HepG2 (cell line): Measurements from ENCODE around the gene ENC1. TPM values are rescaled to one million over a fixed set of nuclear protein-coding genes. Genes with fewer than 3 reads are reported as not detected.

Experiments used
- ATAC-seq: fragments of 200-7000 bp; cut with Tn5 transposase; 3 replicates; pipeline ENCODE4 v1.9.1; 2020; ENCODE audit warnings: mild to moderate bottlenecking, moderate library complexity
- BruUV-seq: library from RNA; stranded (reverse); fragments of 400-500 nt; replicated peaks from 2 replicates; lab custom pipeline; 2021; lab: Mats Ljungman, UMichigan
- CTCF ChIA-PET: fragments of 300-600 bp; formaldehyde crosslinking; extraction: SDS; loops from one replicate; lab custom pipeline; 2021; ENCODE audit warnings: low total read pairs, inconsistent platforms, low intra/inter-chr PET ratio; lab: Yijun Ruan, JAX
- POLR2A ChIA-PET: fragments of 350-600 bp; sonication (Branson Sonifier 250); formaldehyde crosslinking; loops from one replicate; lab custom pipeline; 2020; ENCODE audit warnings: antibody characterized with exemption, inconsistent platforms; lab: Yijun Ruan, JAX
- DNase-seq: peaks from one replicate; pipeline ENCODE4 v3.0.0-alpha.2; 2015; ENCODE audit warnings: low spot score
- FAIRE-seq: peaks from 3 replicates; lab custom pipeline; 2011; peaks lifted over from hg19 to GRCh38; lab: Jason Lieb, UNC
- H2AFZ ChIP-seq: one replicate; pipeline ENCODE4 v1.6.1; 2011; ENCODE audit warnings: low read length, inconsistent platforms
- H3K27ac ChIP-seq: fragments of 300-600 bp; 3 replicates; pipeline ENCODE4 v1.8.0; 2011; ENCODE audit warnings: mixed run types, mild to moderate bottlenecking, mixed read lengths, low read length, inconsistent platforms; ENCODE audit not compliant: insufficient read depth; ENCODE audit errors: extremely low read length
- H3K27me3 ChIP-seq, 2 experiments: fragments of 200-600 bp in 1 of 2; 2 replicates in 1 of 2; 3 replicates in 1 of 2; pipeline versions ENCODE4 v1.6.0 to v1.8.0; 2011; ENCODE audit warnings: low read length in 2 of 2, mild to moderate bottlenecking in 2 of 2, moderate library complexity in 2 of 2, inconsistent platforms in 1 of 2; ENCODE audit not compliant: insufficient read depth in 2 of 2, control insufficient read depth in 1 of 2
- H3K36me3 ChIP-seq, 2 experiments: fragments of 200-600 bp in 1 of 2; replicated peaks in 1 of 2; 2 replicates in 1 of 2; 3 replicates in 1 of 2; pipeline versions ENCODE4 v1.5.1 to v1.8.0; 2011; ENCODE audit warnings: low read length in 2 of 2, inconsistent platforms in 1 of 2; ENCODE audit not compliant: insufficient read depth in 2 of 2, control insufficient read depth in 1 of 2
- H3K4me1 ChIP-seq: 2 replicates; pipeline ENCODE4 v1.5.1; 2012; ENCODE audit warnings: low read length, inconsistent platforms; ENCODE audit not compliant: insufficient read depth
- H3K4me2 ChIP-seq: 2 replicates; pipeline ENCODE4 v1.6.0; 2011; ENCODE audit warnings: low read depth, low read length, inconsistent platforms
- H3K4me3 ChIP-seq, 3 experiments: fragments of 200-600 bp in 1 of 3; sonication (generic), shearing (Covaris generic) in 1 of 3; replicated peaks in 1 of 3; 2 replicates each; pipeline ENCODE4 v1.5.1; 2011 to 2016; ENCODE audit warnings: low read length in 3 of 3, inconsistent platforms in 2 of 3, low read depth in 2 of 3, mild to moderate bottlenecking in 2 of 3, control low read depth in 1 of 3, mixed read lengths in 1 of 3; ENCODE audit not compliant: insufficient read depth in 1 of 3
- H3K79me2 ChIP-seq: one replicate; pipeline ENCODE4 v1.6.1; 2011; ENCODE audit warnings: low read length, inconsistent platforms; ENCODE audit not compliant: insufficient read depth
- H3K9ac ChIP-seq: 2 replicates; pipeline ENCODE4 v1.6.0; 2011; ENCODE audit warnings: mild to moderate bottlenecking, low read depth, low read length, inconsistent platforms; ENCODE audit not compliant: insufficient read depth
- H3K9me3 ChIP-seq: 2 replicates; pipeline ENCODE4 v1.5.1; 2012; ENCODE audit warnings: mild to moderate bottlenecking, low read length
- H4K20me1 ChIP-seq: 2 replicates; pipeline ENCODE4 v1.6.0; 2011; ENCODE audit warnings: inconsistent platforms, mild to moderate bottlenecking, low read length, moderate library complexity; ENCODE audit not compliant: insufficient read depth
- CTCF ChIP-seq: sonication (generic); formaldehyde crosslinking; IDR thresholded peaks from 2 replicates; pipeline ENCODE4 v1.5.0; 2020; ENCODE audit warnings: mild to moderate bottlenecking, missing genetic modification reagents, moderate library complexity
- HNF1A ChIP-seq, 2 experiments: sonication (generic) in 1 of 2; formaldehyde crosslinking in 1 of 2; IDR thresholded peaks; 2 replicates each; pipeline versions ENCODE4 v1.4.0 to v1.6.1; 2016 to 2020; ENCODE audit warnings: borderline replicate concordance in 1 of 2, low read depth in 1 of 2, mild to moderate bottlenecking in 1 of 2, missing genetic modification reagents in 1 of 2
- SIN3A ChIP-seq: IDR thresholded peaks from 2 replicates; pipeline ENCODE4 v1.6.1; 2011; ENCODE audit warnings: low read depth, mild to moderate bottlenecking, control low read depth, low read length, borderline replicate concordance
- XBP1 ChIP-seq: sonication (generic); formaldehyde crosslinking; IDR thresholded peaks from 2 replicates; pipeline ENCODE4 v1.5.0; 2020; ENCODE audit warnings: missing genetic modification reagents
- ZBTB21 ChIP-seq: sonication (generic); formaldehyde crosslinking; IDR thresholded peaks from 2 replicates; pipeline ENCODE4 v1.4.0; 2020; ENCODE audit warnings: missing genetic modification reagents
- ZFP36L1 ChIP-seq: sonication (generic); formaldehyde crosslinking; IDR thresholded peaks from 2 replicates; pipeline ENCODE4 v1.8.0; 2022; ENCODE audit warnings: mild to moderate bottlenecking, missing genetic modification reagents, moderate library complexity
- ZNF121 ChIP-seq: sonication (generic); formaldehyde crosslinking; IDR thresholded peaks from 2 replicates; pipeline ENCODE4 v1.5.0; 2020; ENCODE audit warnings: mild to moderate bottlenecking, missing genetic modification reagents
- ZNF503 ChIP-seq: sonication (generic); formaldehyde crosslinking; IDR thresholded peaks from 2 replicates; pipeline ENCODE4 v1.4.0; 2020; ENCODE audit warnings: missing genetic modification reagents
- ZNF775 ChIP-seq: sonication (generic); formaldehyde crosslinking; IDR thresholded peaks from 2 replicates; pipeline ENCODE4 v1.4.0; 2020; ENCODE audit warnings: missing genetic modification reagents, mild to moderate bottlenecking, moderate library complexity, borderline replicate concordance
- ZNF788 ChIP-seq: sonication (generic); formaldehyde crosslinking; IDR thresholded peaks from 2 replicates; pipeline ENCODE4 v1.5.0; 2020; ENCODE audit warnings: mild to moderate bottlenecking, missing genetic modification reagents, borderline replicate concordance
- ZSCAN22 ChIP-seq: sonication (generic); formaldehyde crosslinking; IDR thresholded peaks from 2 replicates; pipeline ENCODE4 v1.4.0; 2020; ENCODE audit warnings: mild to moderate bottlenecking, missing genetic modification reagents
- WGBS: methylation state at CpG from one replicate; pipeline ENCODE4 v1.1.6; 2017; ENCODE audit warnings: low lambda C conversion rate; 5-methylcytosine and 5-hydroxymethylcytosine counted together
- in situ Hi-C: cut with HindIII; loops from 2 replicates; pipeline ENCODE4 v1.10.0; 2017; ENCODE audit warnings: low pct_unique_long_range_greater_than_20kb; ENCODE audit not compliant: extremely low pct_ligation_motif_present
- intact Hi-C: fragments of 100-400 bp; cut with micrococcal nuclease; formaldehyde crosslinking; loops from one replicate; pipeline ENCODE4 v1.10.0; 2022; ENCODE audit not compliant: unreplicated experiment
- polyA plus RNA-seq, 8 experiments: library from polyadenylated mRNA; depleted of rRNA in 3 of 8; stranded (reverse) in 7 of 8; unstranded in 1 of 8; fragments of >200 nt; fragmentation: Illumina TruSeq in 4 of 8; extraction: Trizol in 4 of 8; gene quantifications; 2 replicates each; pipeline versions ENCODE4 v1.2.1 to v1.2.3, GENCODE V29; 2011 to 2016; ENCODE audit warnings: low read depth in 4 of 8, missing spikeins in 1 of 8, mixed read lengths in 1 of 8; ENCODE audit not compliant: insufficient read depth in 1 of 8
- total RNA-seq, 5 experiments: library from RNA; depleted of rRNA; stranded (reverse); fragments of >200 nt; fragmentation: Illumina TruSeq; extraction: Trizol; gene quantifications; 2 replicates each; pipeline ENCODE4 v1.2.3, GENCODE V29; 2016; ENCODE audit warnings: low read depth in 1 of 5

ENC1 gene
- total and polyA plus RNA-seq, 2 of the 13 experiments (the other 11 are each of a cell fraction or from before 2014, with no cell fraction given) = 63.8 to 64.4 TPM

GRCh38 chr5:74655716-74656115 lies 15.2 kb upstream of the ENC1 start (continued):
- TF ChIP-seq ZNF503 = no peak
- no peak for TF ChIP-seq XBP1 (CRISPR knock-in tag)
- no peak for TF ChIP-seq ZBTB21 (CRISPR knock-in tag)
- no peak for TF ChIP-seq ZNF775

- Histone ChIP-seq H3K27ac (no peak overlapping the region), H4K20me1 (no peaks in the 10 kb centered on the region), H3K9me3 (no peaks in the 10 kb centered on the region), H3K4me2 (no peak overlapping the region), H3K27me3 (peaks cover 0 to 14% of the 10 kb centered on the region in 2 experiments; a peak in 2 of 5 replicates), H3K79me2 (no peaks in the 10 kb centered on the region), H3K36me3 (no peaks in the 10 kb centered on the region), H2AFZ (no peak overlapping the region), H3K4me1 (0 out of 2 replicates have a peak, but pooled peaks cover 10% of the 10 kb centered on the region), H3K9ac (no peak overlapping the region), H3K4me3 (no peak overlapping the region)
- ATAC-seq (no peak), DNase-seq (no peak), FAIRE-seq (no peak)
- in situ Hi-C loops (no loop called here), intact Hi-C loops (no loop called here)
- CTCF ChIA-PET = no interaction called here
- WGBS = 53% methylated on average over 6 of the region's 6 CpGs
- no TSS peak for BruUV-seq
- POLR2A ChIA-PET = no interaction called here
- no peak for TF ChIP-seq ZNF121 (CRISPR knock-in tag)
- no peak for TF ChIP-seq ZFP36L1 (CRISPR knock-in tag)
- TF ChIP-seq ZSCAN22 (CRISPR knock-in tag) = no peak
- TF ChIP-seq SIN3A = no peak
- TF ChIP-seq CTCF (CRISPR knock-in tag) = no peak
- TF ChIP-seq HNF1A (IDR thresholded peaks at IDR 0.05; ENCODE audit: low read depth) = no peak
- TF ChIP-seq HNF1A (CRISPR knock-in tag; IDR thresholded peaks at IDR 0.05; ENCODE audit: borderline replicate concordance) = no peak
- TF ChIP-seq ZNF788 (CRISPR knock-in tag) = no peak
These were observed 14.7 kb upstream of the ENC1 start for GRCh38 chr5:74655206-74655605.
